IMR-90 (cell line): ENCODE results near the gene ITIH5. TPM values are rescaled to one million over a fixed set of nuclear protein-coding genes. Genes with fewer than 3 reads are reported as not detected.

Source experiments
- ATAC-seq: fragments of 200-7000 bp; cut with Tn5 transposase; 2 replicates; pipeline ENCODE4 v1.9.1; 2020; ENCODE audit warnings: low read depth, mild to moderate bottlenecking, moderate library complexity
- BruUV-seq: library from RNA; stranded (reverse); fragments of 400-500 nt; replicated peaks from 2 replicates; lab custom pipeline; 2021; lab: Mats Ljungman, UMichigan
- CTCF ChIA-PET: fragments of 300-600 bp; formaldehyde crosslinking; extraction: SDS; loops from one replicate; lab custom pipeline; 2021; ENCODE audit warnings: antibody characterized with exemption; lab: Yijun Ruan, JAX
- POLR2A ChIA-PET: fragments of 300-600 bp; sonication (Branson Sonifier 250); formaldehyde crosslinking; loops from one replicate; lab custom pipeline; 2022; ENCODE audit warnings: antibody characterized with exemption; ENCODE audit not compliant: unreplicated experiment; lab: Charles Lee
- DNase-seq: peaks from one replicate; pipeline ENCODE4 v3.0.0; 2013
- H2AFZ ChIP-seq: replicated peaks from 2 replicates; pipeline ENCODE3; 2013; ENCODE audit warnings: low read length, mild to moderate bottlenecking; ENCODE audit not compliant: poor library complexity
- H2AK5ac ChIP-seq: 2 replicates; pipeline ENCODE4 v1.6.1; 2013; ENCODE audit warnings: low read depth, low read length, inconsistent platforms
- H2AK9ac ChIP-seq: replicated peaks from 2 replicates; pipeline ENCODE3; 2013; ENCODE audit warnings: mild to moderate bottlenecking, low read depth, low read length, moderate library complexity; ENCODE audit not compliant: poor library complexity
- H2BK120ac ChIP-seq: 2 replicates; pipeline ENCODE4 v1.6.1; 2013; ENCODE audit warnings: low read depth, low read length, inconsistent platforms
- H2BK15ac ChIP-seq: 3 replicates; pipeline ENCODE4 v1.6.1; 2013; ENCODE audit warnings: low read depth, low read length, inconsistent platforms
- H2BK20ac ChIP-seq: 2 replicates; pipeline ENCODE4 v1.6.1; 2013; ENCODE audit warnings: low read depth, mild to moderate bottlenecking, inconsistent platforms, low read length, moderate library complexity
- H2BK5ac ChIP-seq: 2 replicates; pipeline ENCODE4 v1.6.1; 2013; ENCODE audit warnings: mild to moderate bottlenecking, low read depth, low read length, inconsistent platforms; ENCODE audit not compliant: poor library complexity, severe bottlenecking
- H3K14ac ChIP-seq: replicated peaks from 2 replicates; pipeline ENCODE4 v1.6.1; 2013; ENCODE audit warnings: low read depth, low read length, inconsistent platforms
- H3K18ac ChIP-seq: 2 replicates; pipeline ENCODE4 v1.6.1; 2013; ENCODE audit warnings: low read depth, low read length, control low read depth
- H3K23ac ChIP-seq: 2 replicates; pipeline ENCODE4 v1.6.1; 2013; ENCODE audit warnings: low read depth, low read length, inconsistent platforms
- H3K27ac ChIP-seq: 2 replicates; pipeline ENCODE4 v1.5.1; 2013; ENCODE audit warnings: mild to moderate bottlenecking, control low read depth, low read length; ENCODE audit not compliant: insufficient read depth
- H3K27me3 ChIP-seq: 2 replicates; pipeline ENCODE4 v1.6.1; 2013; ENCODE audit warnings: low read length; ENCODE audit not compliant: control insufficient read depth, insufficient read depth
- H3K36me3 ChIP-seq: 2 replicates; pipeline ENCODE4 v1.6.1; 2013; ENCODE audit warnings: low read length, mixed read lengths; ENCODE audit not compliant: control insufficient read depth, insufficient read depth
- H3K4ac ChIP-seq: 2 replicates; pipeline ENCODE4 v1.6.1; 2013; ENCODE audit warnings: low read depth, low read length, inconsistent platforms
- H3K4me1 ChIP-seq: 2 replicates; pipeline ENCODE4 v1.6.1; 2013; ENCODE audit warnings: low read length, mixed read lengths; ENCODE audit not compliant: control insufficient read depth, insufficient read depth
- H3K4me2 ChIP-seq: 2 replicates; pipeline ENCODE4 v1.6.1; 2013; ENCODE audit warnings: low read depth, mild to moderate bottlenecking, control low read depth, low read length, moderate library complexity
- H3K4me3 ChIP-seq: 2 replicates; pipeline ENCODE4 v1.5.1; 2013; ENCODE audit warnings: low read depth, mild to moderate bottlenecking, control low read depth, low read length, moderate library complexity; ENCODE audit not compliant: insufficient read depth
- H3K56ac ChIP-seq: 2 replicates; pipeline ENCODE4 v1.6.1; 2013; ENCODE audit warnings: low read length, inconsistent platforms; ENCODE audit not compliant: insufficient read depth; ENCODE audit errors: extremely low read depth
- H3K79me1 ChIP-seq, 2 experiments: 2 replicates each; pipeline ENCODE4 v1.6.1; 2013; ENCODE audit warnings: low read length in 2 of 2, inconsistent platforms in 1 of 2, low read depth in 1 of 2
- H3K9ac ChIP-seq: 2 replicates; pipeline ENCODE4 v1.6.1; 2013; ENCODE audit warnings: low read depth, low read length, control low read depth
- H3K9me1 ChIP-seq: 2 replicates; pipeline ENCODE4 v1.6.1; 2013; ENCODE audit warnings: low read length, inconsistent platforms; ENCODE audit not compliant: insufficient read depth
- H3K9me3 ChIP-seq: 2 replicates; pipeline ENCODE4 v1.6.1; 2013; ENCODE audit warnings: low read length; ENCODE audit not compliant: control insufficient read depth, insufficient read depth
- H4K20me1 ChIP-seq: 2 replicates; pipeline ENCODE4 v1.6.1; 2013; ENCODE audit warnings: low read length, inconsistent platforms; ENCODE audit not compliant: insufficient read depth
- H4K5ac ChIP-seq: 2 replicates; pipeline ENCODE4 v1.6.1; 2013; ENCODE audit warnings: mild to moderate bottlenecking, low read depth, low read length, control low read depth
- H4K8ac ChIP-seq, 2 experiments: 2 replicates each; pipeline ENCODE4 v1.6.1; 2013; ENCODE audit warnings: low read depth in 2 of 2, low read length in 2 of 2, control low read depth in 1 of 2, inconsistent platforms in 1 of 2
- H4K91ac ChIP-seq: 2 replicates; pipeline ENCODE4 v1.6.1; 2013; ENCODE audit warnings: low read depth, low read length, inconsistent platforms; ENCODE audit not compliant: insufficient read depth
- CEBPB ChIP-seq: IDR thresholded peaks from 2 replicates; pipeline ENCODE4 v1.6.1; 2012; ENCODE audit warnings: low read depth, low read length, improper control_type of control experiment
- ELK1 ChIP-seq: fragments of 150-350 bp; IDR thresholded peaks from 2 replicates; pipeline ENCODE4 v1.6.1; 2016; ENCODE audit warnings: low read depth, mild to moderate bottlenecking, low read length, moderate library complexity, borderline replicate concordance
- FOS ChIP-seq: fragments of 150-350 bp; IDR thresholded peaks from 2 replicates; pipeline ENCODE4 v1.6.1; 2016; ENCODE audit warnings: low read depth, low read length
- MAFK ChIP-seq: IDR thresholded peaks from 2 replicates; pipeline ENCODE4 v1.6.1; 2012; ENCODE audit warnings: low read depth, low read length, improper control_type of control experiment
- MAZ ChIP-seq: IDR thresholded peaks from 2 replicates; pipeline ENCODE4 v1.6.1; 2012; ENCODE audit warnings: low read depth, mild to moderate bottlenecking, low read length, improper control_type of control experiment, moderate library complexity, borderline replicate concordance
- MXI1 ChIP-seq: IDR thresholded peaks from 2 replicates; pipeline ENCODE4 v1.6.1; 2012; ENCODE audit warnings: low read depth, mild to moderate bottlenecking, low read length, moderate library complexity, borderline replicate concordance
- NFE2L2 ChIP-seq: fragments of 150-350 bp; IDR thresholded peaks from 2 replicates; pipeline ENCODE4 v1.6.1; 2016; ENCODE audit warnings: low read depth, mild to moderate bottlenecking, low read length
- POLR2A ChIP-seq: IDR thresholded peaks from 2 replicates; pipeline ENCODE4 v1.6.1; 2012; ENCODE audit warnings: mild to moderate bottlenecking, low read depth, low read length
- RCOR1 ChIP-seq: IDR thresholded peaks from 2 replicates; pipeline ENCODE4 v1.6.1; 2012; ENCODE audit warnings: mild to moderate bottlenecking, low read length, improper control_type of control experiment; ENCODE audit not compliant: insufficient replicate concordance
- RFX5 ChIP-seq: IDR thresholded peaks from 2 replicates; pipeline ENCODE4 v1.8.0; 2012; ENCODE audit warnings: low read depth, mild to moderate bottlenecking, low read length, moderate library complexity
- SMC3 ChIP-seq: fragments of 150-350 bp; IDR thresholded peaks from 2 replicates; pipeline ENCODE4 v1.6.1; 2016; ENCODE audit warnings: low read depth, mild to moderate bottlenecking, antibody characterized with exemption, low read length, moderate library complexity
- WGBS, 2 experiments: methylation state at CpG; one replicate each; pipeline versions ENCODE4 v1.1.5 to v1.1.7; 2013; ENCODE audit warnings: missing lambda C conversion rate in 2 of 2; ENCODE audit not compliant: insufficient read length in 1 of 2; ENCODE audit errors: extremely low coverage in 2 of 2; 5-methylcytosine and 5-hydroxymethylcytosine counted together
- dilution Hi-C: fragments of 300-500 bp; cut with HindIII; formaldehyde crosslinking; loops from one replicate; pipeline ENCODE4 v1.14.3; 2018; ENCODE audit warnings: low sequenced_read_pairs; ENCODE audit not compliant: unreplicated experiment
- in situ Hi-C: fragments of 300-500 bp; cut with MboI; formaldehyde crosslinking; loops from 3 replicates; pipeline ENCODE4 v1.14.3; 2019; ENCODE audit warnings: low sequenced_read_pairs, inconsistent platforms, mixed read lengths
- intact Hi-C: fragments of 100-400 bp; cut with micrococcal nuclease; formaldehyde crosslinking; loops from 2 replicates; pipeline ENCODE4 v1.10.0; 2022
- polyA plus RNA-seq, 3 experiments: library from polyadenylated mRNA; depleted of rRNA; stranded (reverse); fragments of >200 nt; gene quantifications; 2 replicates each; pipeline ENCODE4 v1.2.3, GENCODE V29; 2012; ENCODE audit warnings: low replicate concordance in 1 of 3
- total RNA-seq: library from RNA; depleted of rRNA; stranded (reverse); fragments of >200 nt; gene quantifications from 2 replicates; pipeline ENCODE4 v1.2.3, GENCODE V29; 2012
- TF ChIP-seq, protein P1 (sequence below): fragments of 150-350 bp; IDR thresholded peaks from 2 replicates; pipeline ENCODE4 v1.6.1; 2017; ENCODE audit warnings: mild to moderate bottlenecking, antibody characterized with exemption, low read length, low read depth

ITIH5 gene
- total and polyA plus RNA-seq, 2 of the 4 experiments (the other 2 are of a cell fraction), result under 0.01 to 0.07 TPM

- Histone ChIP-seq H4K5ac (no peak overlapping the region), H3K18ac (no peak overlapping the region), H4K8ac (no peak overlapping the region), H3K36me3 (no peaks in the 10 kb centered on the region), H2BK120ac (no peak overlapping the region), H3K27ac (no peak overlapping the region), H3K56ac (no peak overlapping the region), H3K79me1 (no peaks in the 10 kb centered on the region), H2BK20ac (no peak overlapping the region), H2BK15ac (no peak overlapping the region), H3K4me1 (no peaks in the 10 kb centered on the region), H3K27me3 (peaks cover 5% of the 10 kb centered on the region; the same call in 1 of the 2 replicates), H3K14ac (no peak overlapping the region), H3K4me2 (no peak overlapping the region), H4K91ac (no peak overlapping the region), H3K9ac (no peak overlapping the region), H2AFZ (no peak overlapping the region), H2AK9ac (no peak overlapping the region), H3K23ac (no peak overlapping the region), H2AK5ac (no peak overlapping the region), H3K9me3 (no peaks in the 10 kb centered on the region), H3K9me1 (no peaks in the 10 kb centered on the region), H3K4me3 (no peak overlapping the region), H2BK5ac (no peak overlapping the region), H3K4ac (no peak overlapping the region), H4K20me1 (no peaks in the 10 kb centered on the region)
- ChIA-PET POLR2A (no interaction called here), CTCF (no interaction called here)
- 38% methylated on average over 2 of the region's 6 CpGs; no CpG with 5 or more reads in 1 of the 2 experiments for WGBS, 2 experiments
- intact Hi-C loops, result no loop called here
- ATAC-seq, result no peak
- no TSS peak for BruUV-seq
- DNase-seq, result no peak
- in situ Hi-C loops, result no loop called here
- TF ChIP-seq RCOR1, result no peak
- TF ChIP-seq MXI1, result no peak
- TF ChIP-seq CEBPB, result no peak
- TF ChIP-seq MAZ, result no peak
- TF ChIP-seq ELK1, result no peak
- TF ChIP-seq NFE2L2, result no peak
- TF ChIP-seq, protein P1, sequence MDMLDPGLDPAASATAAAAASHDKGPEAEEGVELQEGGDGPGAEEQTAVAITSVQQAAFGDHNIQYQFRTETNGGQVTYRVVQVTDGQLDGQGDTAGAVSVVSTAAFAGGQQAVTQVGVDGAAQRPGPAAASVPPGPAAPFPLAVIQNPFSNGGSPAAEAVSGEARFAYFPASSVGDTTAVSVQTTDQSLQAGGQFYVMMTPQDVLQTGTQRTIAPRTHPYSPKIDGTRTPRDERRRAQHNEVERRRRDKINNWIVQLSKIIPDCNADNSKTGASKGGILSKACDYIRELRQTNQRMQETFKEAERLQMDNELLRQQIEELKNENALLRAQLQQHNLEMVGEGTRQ, result no peak
- TF ChIP-seq FOS, result no peak
- no peak for TF ChIP-seq MAFK
- TF ChIP-seq SMC3, result no peak
- TF ChIP-seq RFX5, result no peak
- TF ChIP-seq POLR2A, result no peak
- dilution Hi-C loops, result no loop called here
Measured at GRCh38 chr10:7547829-7548228, 118.9 kb downstream of the ITIH5 start.
